GM21529 (cell line): ENCODE data around the gene TMEM191C.
"Not testable (repeated sequence)": the region's sequence is repeated elsewhere in the genome, so short reads cannot be mapped to it uniquely, and the experiment has no call there.

Experiments
- ATAC-seq: cut with Tn5 transposase; IDR thresholded peaks from one replicate; pipeline ENCODE4 v1.9.1; 2021; ENCODE audit not compliant: unreplicated experiment

TMEM191C gene

GRCh38 chr22:21467337-21468193 is at the start of gene TMEM191C:
TSS of gene TMEM191C (plus strand) at chr22:21467387. CDS start at chr22:21467460, 73 bp downstream.
- ATAC-seq = not testable (repeated sequence)

- ATAC-seq = peak; percentile 31
Observed at GRCh38 chr22:21417853-21418252, 49.3 kb upstream of the TMEM191C start.

GRCh38 chr22:21418974-21419638 is 48.1 kb upstream of the TMEM191C start:
- not testable (repeated sequence) for ATAC-seq

- not testable (repeated sequence) for ATAC-seq
Observed at GRCh38 chr22:21420180-21420763, 46.9 kb upstream of the TMEM191C start.

- not testable (repeated sequence) for ATAC-seq
Observed at GRCh38 chr22:21424084-21424709, 43.0 kb upstream of the TMEM191C start.

GRCh38 chr22:21434378-21435233 is 32.6 kb upstream of the TMEM191C start:
- not testable (repeated sequence) for ATAC-seq

GRCh38 chr22:21435998-21436810 is 31.0 kb upstream of the TMEM191C start:
- ATAC-seq = not testable (repeated sequence)

- not testable (repeated sequence) for ATAC-seq
Observed at GRCh38 chr22:21438013-21438412, 29.2 kb upstream of the TMEM191C start.

- ATAC-seq = not testable (repeated sequence)
Observed at GRCh38 chr22:21440018-21440636, 27.1 kb upstream of the TMEM191C start.

GRCh38 chr22:21440676-21441075 is 26.5 kb upstream of the TMEM191C start:
- ATAC-seq = not testable (repeated sequence)

- not testable (repeated sequence) for ATAC-seq
Observed at GRCh38 chr22:21441170-21441569, 26.0 kb upstream of the TMEM191C start.

GRCh38 chr22:21442123-21442522 is 25.1 kb upstream of the TMEM191C start:
- not testable (repeated sequence) for ATAC-seq

- not testable (repeated sequence) for ATAC-seq
Observed at GRCh38 chr22:21442646-21443045, 24.5 kb upstream of the TMEM191C start.

- no peak for ATAC-seq
Observed at GRCh38 chr22:21443057-21443734, 24.0 kb upstream of the TMEM191C start.

- ATAC-seq = no peak
Observed at GRCh38 chr22:21443735-21444421, 23.3 kb upstream of the TMEM191C start.

- ATAC-seq = no peak
Observed at GRCh38 chr22:21444701-21445436, 22.3 kb upstream of the TMEM191C start.
